Activated CD8-positive, alpha-beta memory T cell treated with anti-CD3 and anti-CD28 coated beads, Interleukin-2, amount 10 ng/mL, durations not matched to agents 7 days and 5 days (primary cell): ENCODE measurements around the gene INPP5A. TPM values are rescaled to one million over a fixed set of nuclear protein-coding genes. Genes with fewer than 3 reads are reported as not detected.

ENCODE experiments used
- ATAC-seq: fragments of 150-1000 bp; cut with Tn5 transposase; one replicate; pipeline ENCODE4 v1.10.0; 2021; ENCODE audit warnings: moderate library complexity
- CTCF ChIA-PET: fragments of 350-600 bp; sonication (Branson Sonifier 250); formaldehyde crosslinking; loops from one replicate; lab custom pipeline; 2021; ENCODE audit warnings: antibody characterized with exemption; lab: Charles Lee
- DNase-seq: peaks from one replicate; pipeline ENCODE4 v3.0.0-alpha.2; 2020
- H3K27ac Mint-ChIP-seq: one replicate; pipeline ENCODE4 v1.8.0; 2021; ENCODE audit warnings: mild to moderate bottlenecking, mixed read lengths
- H3K27me3 Mint-ChIP-seq: one replicate; pipeline ENCODE4 v1.8.0; 2021; ENCODE audit warnings: mixed read lengths
- H3K36me3 Mint-ChIP-seq: one replicate; pipeline ENCODE4 v1.8.0; 2021; ENCODE audit warnings: mild to moderate bottlenecking, mixed read lengths
- H3K4me1 Mint-ChIP-seq: one replicate; pipeline ENCODE4 v1.8.0; 2021; ENCODE audit warnings: mixed read lengths
- H3K4me3 Mint-ChIP-seq: one replicate; pipeline ENCODE4 v1.8.0; 2021; ENCODE audit warnings: mild to moderate bottlenecking, moderate library complexity, mixed read lengths
- H3K9me3 Mint-ChIP-seq: one replicate; pipeline ENCODE4 v1.8.0; 2022; ENCODE audit warnings: low read depth, mixed read lengths
- total RNA-seq, 2 experiments: library from RNA; stranded (reverse); gene quantifications; one replicate each; pipeline ENCODE4 v1.2.3, GENCODE V29; 2021

Gene INPP5A
- total RNA-seq, 2 experiments from 2014 or later, result 6.6 to 7.0 TPM

DNA sequence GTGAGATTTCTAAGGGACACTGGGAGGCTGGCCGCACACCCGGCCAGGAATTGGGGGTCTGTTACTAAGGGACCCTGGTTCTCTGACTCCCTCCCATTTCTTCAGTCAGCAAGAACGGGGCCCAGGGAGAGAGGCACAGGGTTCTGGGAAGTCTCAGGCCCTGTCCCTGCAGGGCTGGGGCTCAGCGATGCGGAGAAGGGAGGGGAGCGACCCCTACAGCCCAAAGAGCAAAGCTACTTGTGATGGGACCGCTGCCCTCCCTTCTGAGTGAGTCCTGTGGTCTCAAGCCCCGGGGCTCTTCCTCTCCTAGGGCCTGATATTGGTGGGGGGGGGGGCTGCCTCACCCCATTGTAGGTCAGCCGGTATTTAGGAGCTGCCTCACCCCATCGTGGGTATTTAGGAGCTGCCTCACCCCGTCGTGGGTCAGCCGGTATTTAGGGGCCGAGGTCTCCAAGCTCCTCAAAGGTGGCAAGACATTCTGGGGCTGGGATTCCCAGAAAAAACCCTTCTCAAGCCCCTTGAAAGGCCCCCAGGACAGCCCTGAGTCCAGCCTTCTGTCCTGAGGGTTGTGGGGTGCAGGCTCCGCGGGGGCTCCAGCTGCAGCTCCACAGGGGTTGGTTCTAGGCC lies 265.2 kb downstream of the INPP5A start:
- CTCF ChIA-PET, result no interaction called here
- Mint-ChIP-seq H3K9me3 (no peaks in the 10 kb centered on the region), H3K27me3 (no peaks in the 10 kb centered on the region), H3K4me3 (no peak overlapping the region), H3K4me1 (no peaks in the 10 kb centered on the region), H3K27ac (no peak overlapping the region), H3K36me3 (no peaks in the 10 kb centered on the region)
- no peak for ATAC-seq
- DNase-seq, result no peak

DNA sequence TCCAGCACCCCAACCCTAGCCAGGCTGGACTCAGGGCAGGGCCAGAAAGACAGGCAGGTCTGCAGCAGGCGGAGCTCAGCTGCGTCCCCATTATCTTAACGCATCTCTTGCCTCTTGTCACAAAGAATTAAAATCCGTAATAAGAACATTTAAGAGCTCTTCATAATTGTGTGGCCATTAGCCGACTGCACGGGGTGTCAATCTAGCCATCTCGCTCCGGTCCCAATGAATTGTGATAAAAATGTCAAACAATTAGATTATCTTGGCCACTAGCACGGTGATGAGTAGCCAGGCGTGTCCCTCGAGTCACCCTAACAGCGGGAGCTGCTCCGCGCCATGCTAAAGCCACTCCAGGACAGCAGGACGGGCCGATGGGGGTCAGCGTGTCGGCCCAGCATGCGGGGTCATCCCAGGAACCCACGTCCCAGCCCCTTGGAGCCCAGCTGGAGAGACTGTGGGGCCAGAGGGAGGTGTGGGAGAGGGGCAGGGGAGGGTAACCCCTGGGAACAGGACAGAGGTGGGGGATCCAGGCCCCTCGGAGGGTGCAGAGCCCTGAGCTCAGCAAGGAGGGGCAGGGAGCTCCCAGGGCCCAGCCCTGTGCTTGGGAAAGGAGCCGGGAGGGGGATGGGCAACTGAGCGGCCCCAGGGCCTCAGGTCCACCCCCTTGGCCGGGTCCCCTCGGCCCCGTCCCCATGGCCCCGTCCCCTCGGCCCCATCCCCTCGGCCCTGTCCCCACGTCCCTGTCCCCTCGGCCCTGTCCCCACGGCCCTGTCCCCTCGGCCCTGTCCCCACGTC lies 266.0 kb downstream of the INPP5A start:
- H3K9me3 Mint-ChIP-seq, result no peaks in the 10 kb centered on the region
- H3K27me3 Mint-ChIP-seq, result no peaks in the 10 kb centered on the region
- no peak overlapping the region for H3K27ac Mint-ChIP-seq
- H3K4me1 Mint-ChIP-seq, result no peaks in the 10 kb centered on the region
- ATAC-seq (no peak), DNase-seq (no peak)
- no peak overlapping the region for H3K4me3 Mint-ChIP-seq
- CTCF ChIA-PET, result no interaction called here
- H3K36me3 Mint-ChIP-seq, result no peaks in the 10 kb centered on the region

DNA sequence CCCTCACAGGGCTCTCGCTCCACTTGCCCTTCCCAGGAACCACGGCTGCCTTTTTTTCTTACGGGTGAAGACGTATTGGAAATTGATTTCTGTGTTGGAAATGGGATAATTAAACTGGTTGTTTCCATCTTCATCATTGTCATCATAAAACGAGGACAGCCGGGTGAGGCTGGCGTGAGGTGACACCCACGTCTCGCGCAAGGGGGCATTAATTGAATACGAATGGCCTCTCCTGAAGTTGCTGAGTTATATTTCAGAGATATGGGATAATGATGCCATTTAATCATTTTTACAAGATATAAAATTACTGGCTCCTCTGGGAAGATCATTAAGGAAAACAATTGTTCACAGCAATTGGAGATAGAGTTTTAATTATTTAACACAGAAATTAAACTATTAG lies 266.7 kb downstream of the INPP5A start:
- CTCF ChIA-PET, result no interaction called here
- H3K27me3 Mint-ChIP-seq, result no peaks in the 10 kb centered on the region

DNA sequence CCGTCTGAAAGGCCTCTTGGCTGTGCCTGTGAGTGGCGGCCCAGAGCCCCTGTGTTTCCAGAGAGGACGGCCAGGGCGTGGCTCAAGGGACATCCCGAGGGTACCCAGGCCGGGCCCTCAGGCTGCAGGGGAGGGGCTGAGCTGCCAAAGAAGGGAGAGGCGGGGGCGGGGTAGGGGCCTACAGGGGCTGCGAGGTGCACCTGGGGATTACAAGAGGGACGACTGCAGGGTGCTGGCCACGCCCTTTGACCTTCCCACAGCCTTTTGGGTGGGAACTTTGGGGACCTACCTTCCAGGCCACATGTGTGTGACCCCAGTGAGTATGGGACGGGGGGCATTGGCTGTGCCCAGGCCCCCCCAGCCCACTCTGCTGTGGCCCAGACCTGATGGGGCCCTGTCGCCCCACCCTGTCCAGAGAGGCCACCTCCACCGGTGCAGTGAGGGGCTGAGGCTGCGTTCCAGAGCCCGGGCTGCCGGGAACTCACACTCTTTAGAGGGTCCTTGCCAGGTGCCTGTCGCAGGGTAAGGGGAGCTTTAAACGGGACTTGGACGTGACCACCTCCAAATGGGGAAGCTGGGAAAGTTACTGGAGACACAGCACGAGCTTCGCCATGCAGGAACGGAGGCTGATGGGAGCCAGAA lies 267.3 kb downstream of the INPP5A start:
- no peak overlapping the region for H3K27ac Mint-ChIP-seq
- ATAC-seq, result no peak
- CTCF ChIA-PET, result no interaction called here
- no peaks in the 10 kb centered on the region for H3K36me3 Mint-ChIP-seq
- H3K9me3 Mint-ChIP-seq, result no peaks in the 10 kb centered on the region
- no peaks in the 10 kb centered on the region for H3K27me3 Mint-ChIP-seq
- no peaks in the 10 kb centered on the region for H3K4me1 Mint-ChIP-seq
- DNase-seq, result no peak
- no peak overlapping the region for H3K4me3 Mint-ChIP-seq

More for the DNA sequence above, 266.7 kb downstream of the INPP5A start:
- DNase-seq (no peak), ATAC-seq (no peak)
- H3K9me3 Mint-ChIP-seq, result no peaks in the 10 kb centered on the region
- no peaks in the 10 kb centered on the region for H3K4me1 Mint-ChIP-seq
- H3K27ac Mint-ChIP-seq, result no peak overlapping the region
- H3K4me3 Mint-ChIP-seq, result no peak overlapping the region
- H3K36me3 Mint-ChIP-seq, result no peaks in the 10 kb centered on the region

DNA sequence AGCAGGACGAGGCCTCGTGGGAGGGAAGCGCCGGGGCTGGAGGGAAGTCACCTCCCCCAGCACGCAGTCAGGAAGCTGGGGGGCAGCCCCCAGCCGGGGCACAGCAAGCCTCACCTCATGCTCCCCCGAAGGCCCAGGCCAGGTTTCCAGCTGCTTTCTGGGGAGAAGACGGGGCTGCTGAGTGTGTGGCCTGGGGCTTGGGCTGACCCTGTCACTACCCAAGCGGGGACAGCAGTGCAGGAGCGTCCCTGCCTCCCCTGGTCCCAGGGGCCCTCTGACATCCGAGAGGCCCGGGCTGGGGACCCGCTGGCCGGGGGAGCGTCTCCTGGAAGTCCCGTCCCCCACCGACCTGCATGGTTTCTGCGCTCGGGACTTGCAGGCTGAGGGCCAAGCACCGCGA lies 268.0 kb downstream of the INPP5A start:
- Mint-ChIP-seq H3K36me3 (no peaks in the 10 kb centered on the region), H3K9me3 (no peaks in the 10 kb centered on the region), H3K27ac (no peak overlapping the region), H3K4me1 (no peaks in the 10 kb centered on the region), H3K4me3 (no peak overlapping the region), H3K27me3 (no peaks in the 10 kb centered on the region)
- DNase-seq (no peak), ATAC-seq (no peak)
- CTCF ChIA-PET, result no interaction called here

DNA sequence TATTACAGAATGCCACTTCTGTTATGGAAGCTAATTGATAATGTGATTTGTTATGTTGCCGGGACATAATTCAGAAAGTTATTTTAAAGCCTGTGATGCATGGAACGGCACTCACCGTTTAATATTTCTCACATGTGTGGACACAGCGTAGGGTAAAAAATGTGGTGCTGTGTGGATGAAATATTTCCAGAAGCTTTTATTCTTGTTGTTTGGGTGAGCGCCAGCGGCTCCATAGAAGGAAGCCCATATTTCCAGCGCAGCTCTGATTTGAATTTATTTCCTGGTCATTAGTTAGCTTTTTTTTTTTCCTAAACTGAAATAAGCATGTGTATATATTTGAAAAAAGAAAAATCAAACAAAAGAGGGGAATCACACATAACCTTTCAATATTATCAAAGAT lies 268.5 kb downstream of the INPP5A start:
- H3K27ac Mint-ChIP-seq, result no peak overlapping the region
- DNase-seq (no peak), ATAC-seq (no peak)
- CTCF ChIA-PET, result no interaction called here
- no peak overlapping the region for H3K4me3 Mint-ChIP-seq
- no peaks in the 10 kb centered on the region for H3K27me3 Mint-ChIP-seq
- no peaks in the 10 kb centered on the region for H3K36me3 Mint-ChIP-seq
- no peaks in the 10 kb centered on the region for H3K4me1 Mint-ChIP-seq
- no peaks in the 10 kb centered on the region for H3K9me3 Mint-ChIP-seq

DNA sequence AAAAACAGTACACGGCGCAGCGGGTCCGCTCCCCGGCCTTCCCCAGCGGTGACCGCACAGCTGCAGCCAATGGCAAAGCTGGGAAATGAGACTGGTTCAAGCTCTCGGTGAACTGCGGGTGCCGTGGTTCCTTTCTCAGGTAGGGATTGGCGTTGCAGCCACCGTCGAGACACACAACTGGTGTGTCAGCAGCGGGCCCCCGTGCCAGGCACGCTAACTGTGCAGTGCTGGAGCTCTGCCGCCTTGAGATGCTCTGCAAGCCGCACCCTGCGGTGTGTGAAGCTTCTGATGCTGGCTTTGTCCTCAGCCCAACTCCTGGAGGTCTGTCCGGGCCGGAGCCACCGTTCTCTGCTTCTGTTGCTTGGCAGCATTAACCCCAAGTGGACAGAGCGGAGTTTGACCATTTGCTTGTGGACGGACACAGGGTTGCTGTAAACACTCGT lies 269.0 kb downstream of the INPP5A start:
- CTCF ChIA-PET, result no interaction called here
- Mint-ChIP-seq H3K27me3 (no peaks in the 10 kb centered on the region), H3K36me3 (no peaks in the 10 kb centered on the region), H3K27ac (no peak overlapping the region), H3K4me3 (no peak overlapping the region), H3K4me1 (no peaks in the 10 kb centered on the region), H3K9me3 (no peaks in the 10 kb centered on the region)
- DNase-seq (no peak), ATAC-seq (no peak)

DNA sequence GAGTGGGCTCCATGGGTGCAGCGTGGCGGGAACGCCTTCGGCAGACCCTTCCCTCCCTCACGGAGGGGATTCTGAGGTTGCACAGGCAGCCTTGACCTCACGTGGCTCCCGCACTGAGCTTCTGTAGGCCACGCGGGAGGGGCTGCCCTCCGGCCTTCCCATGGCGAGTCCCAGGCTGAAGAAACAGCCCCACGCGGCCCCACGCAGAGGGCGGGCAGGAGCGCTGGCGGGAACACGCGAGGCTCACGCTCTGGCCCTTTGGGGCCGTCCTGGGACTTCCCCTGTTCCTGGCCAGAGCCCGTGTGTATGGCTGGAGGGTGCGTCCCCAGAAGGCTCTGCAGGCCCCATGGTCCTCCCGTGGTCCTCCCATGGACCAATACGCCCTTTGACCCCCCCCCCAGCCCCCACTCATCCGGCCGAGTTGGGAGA lies 270.0 kb downstream of the INPP5A start:
- Mint-ChIP-seq H3K4me1 (no peaks in the 10 kb centered on the region), H3K27ac (no peak overlapping the region), H3K27me3 (no peaks in the 10 kb centered on the region), H3K36me3 (no peaks in the 10 kb centered on the region), H3K4me3 (no peak overlapping the region), H3K9me3 (no peaks in the 10 kb centered on the region)
- CTCF ChIA-PET, result no interaction called here
- no peak for DNase-seq
- ATAC-seq, result no peak

DNA sequence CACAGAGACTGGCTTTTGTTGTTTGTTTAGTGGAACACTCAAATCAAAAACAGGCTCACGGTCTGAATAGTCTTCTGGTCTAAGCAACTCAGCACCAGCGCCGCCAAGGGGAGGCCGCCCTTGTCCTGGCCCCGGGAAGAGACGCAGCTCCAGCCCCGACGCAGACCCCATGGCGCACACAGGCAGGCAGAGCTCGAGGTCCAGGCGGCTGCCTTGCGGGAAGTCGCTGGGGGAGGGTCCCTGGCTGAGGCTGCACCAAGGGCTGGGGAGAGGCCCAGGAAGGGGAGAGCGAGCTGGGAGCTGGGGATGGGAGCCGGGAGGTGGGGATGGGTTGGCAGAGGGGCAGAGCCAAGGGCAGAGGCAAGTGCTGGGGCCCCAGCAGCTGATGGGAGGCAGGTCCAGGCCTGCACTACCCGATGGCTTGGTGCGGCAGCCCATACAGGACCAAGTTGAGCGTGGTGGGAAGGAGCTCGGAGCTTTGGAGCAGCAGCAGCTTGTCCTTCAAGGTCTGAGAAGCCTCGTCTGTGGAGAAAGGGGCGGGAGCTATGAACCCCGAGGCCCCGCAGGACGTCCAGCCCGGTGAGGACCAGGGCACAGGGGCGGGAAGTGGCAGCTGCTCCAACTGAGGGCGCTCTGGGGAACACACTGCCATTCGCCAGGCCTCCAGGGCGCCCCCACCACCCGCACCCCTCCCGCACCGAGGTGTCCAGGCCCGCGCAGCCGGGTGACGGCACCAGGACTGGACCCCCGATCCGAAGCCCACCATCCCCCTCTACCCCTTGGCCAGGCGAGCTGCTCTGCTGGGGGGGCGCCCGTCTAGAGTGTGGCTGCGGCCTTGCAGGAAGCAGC lies 271.0 kb downstream of the INPP5A start:
- no peak for DNase-seq
- Mint-ChIP-seq H3K9me3 (no peaks in the 10 kb centered on the region), H3K27ac (no peak overlapping the region), H3K4me1 (no peaks in the 10 kb centered on the region), H3K4me3 (no peak overlapping the region), H3K27me3 (no peaks in the 10 kb centered on the region), H3K36me3 (no peaks in the 10 kb centered on the region)
- CTCF ChIA-PET, result no interaction called here
- no peak for ATAC-seq

DNA sequence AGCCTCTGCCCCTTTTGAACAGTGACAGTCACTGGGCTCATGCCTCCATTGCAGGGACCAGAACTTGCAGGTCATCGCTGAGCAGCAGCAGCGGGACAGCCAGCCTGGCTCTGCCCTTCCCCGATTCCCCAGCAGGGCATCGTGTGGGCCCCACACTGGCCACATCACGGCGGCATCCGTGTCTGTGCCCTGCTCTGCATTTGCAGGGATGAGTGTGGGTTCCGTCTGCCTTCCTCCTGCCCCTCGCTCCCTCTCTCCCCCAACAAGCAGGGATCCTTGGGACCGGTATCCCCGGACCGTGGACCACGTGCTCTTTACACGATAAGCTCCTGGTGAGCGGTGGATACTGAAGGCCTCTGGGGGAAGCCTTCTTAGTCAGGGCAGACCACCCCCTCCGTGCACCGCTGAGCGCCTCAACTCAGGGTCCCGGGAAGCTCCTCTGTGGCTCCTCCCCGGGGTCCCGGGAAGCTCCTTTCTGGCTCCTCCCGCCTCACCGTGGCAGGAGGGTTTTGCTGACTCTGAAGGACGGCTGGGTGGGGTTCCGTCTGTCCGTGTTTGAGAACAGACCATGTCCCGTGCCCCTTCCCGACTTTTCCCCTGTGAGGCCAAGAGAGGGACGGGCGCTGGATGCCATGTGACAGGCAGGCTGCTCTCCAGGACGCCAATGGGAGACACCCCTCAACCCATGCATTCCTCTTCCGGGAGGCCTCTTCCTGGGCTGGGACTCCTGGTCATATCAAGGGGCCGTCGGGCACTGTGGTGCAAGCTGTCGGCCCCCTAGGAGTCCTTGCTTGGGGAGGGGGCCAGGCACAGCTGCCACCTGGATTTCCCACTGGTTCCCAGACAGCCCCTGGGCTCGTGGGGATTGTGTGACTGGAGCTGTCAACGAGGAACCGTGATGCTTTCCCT lies 271.9 kb downstream of the INPP5A start:
- DNase-seq, result no peak

DNA sequence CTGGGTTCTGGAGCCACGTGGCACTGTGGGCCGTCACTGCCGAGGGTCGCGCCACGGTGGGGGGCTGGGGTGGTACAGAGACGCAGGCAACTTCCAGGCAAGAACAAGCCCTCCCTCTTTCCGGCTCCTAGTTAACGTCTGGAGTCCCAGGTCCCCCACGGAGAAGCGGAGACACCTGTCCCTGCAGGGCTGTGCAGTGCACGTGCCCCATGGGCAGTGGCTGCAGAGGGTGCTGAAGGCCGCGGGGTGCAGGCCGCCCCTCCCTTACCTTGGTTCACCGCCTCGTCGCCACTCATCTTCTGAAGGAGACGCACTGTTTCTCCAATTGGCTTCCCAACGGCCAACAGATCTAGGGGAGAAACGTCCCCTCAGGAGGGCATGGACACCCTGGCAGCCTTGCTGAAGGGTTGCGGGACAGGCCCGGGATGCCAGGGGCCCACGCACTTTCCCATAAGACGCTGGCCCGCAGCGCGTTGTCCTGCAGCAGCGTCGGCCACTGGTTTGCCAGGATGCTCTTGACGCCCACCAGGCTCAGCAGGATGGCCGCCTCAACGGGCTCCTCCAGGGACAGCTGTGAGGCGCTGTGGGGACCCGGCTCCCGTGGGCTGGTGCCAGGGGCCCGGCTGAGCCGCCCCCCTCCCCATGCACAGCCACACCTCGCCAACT lies 272.7 kb downstream of the INPP5A start:
- no peaks in the 10 kb centered on the region for H3K27me3 Mint-ChIP-seq
- no peaks in the 10 kb centered on the region for H3K36me3 Mint-ChIP-seq
- H3K4me3 Mint-ChIP-seq, result no peak overlapping the region
- no peak overlapping the region for H3K27ac Mint-ChIP-seq
- CTCF ChIA-PET, result no interaction called here
- DNase-seq (no peak), ATAC-seq (no peak)
- no peaks in the 10 kb centered on the region for H3K9me3 Mint-ChIP-seq
- H3K4me1 Mint-ChIP-seq, result no peaks in the 10 kb centered on the region

More for the DNA sequence above, 271.9 kb downstream of the INPP5A start:
- Mint-ChIP-seq H3K9me3 (no peaks in the 10 kb centered on the region), H3K36me3 (no peaks in the 10 kb centered on the region), H3K4me3 (no peak overlapping the region), H3K4me1 (no peaks in the 10 kb centered on the region), H3K27ac (no peak overlapping the region), H3K27me3 (no peaks in the 10 kb centered on the region)
- CTCF ChIA-PET, result no interaction called here
- no peak for ATAC-seq
